ENCODE measurements around the gene NELFA. TPM values are rescaled to one million over a fixed set of nuclear protein-coding genes. Genes with fewer than 3 reads are reported as not detected.

Gene NELFA
- total and polyA plus RNA-seq, 2 experiments from 2014 or later: 54.4 to 71.4 TPM

DNA sequence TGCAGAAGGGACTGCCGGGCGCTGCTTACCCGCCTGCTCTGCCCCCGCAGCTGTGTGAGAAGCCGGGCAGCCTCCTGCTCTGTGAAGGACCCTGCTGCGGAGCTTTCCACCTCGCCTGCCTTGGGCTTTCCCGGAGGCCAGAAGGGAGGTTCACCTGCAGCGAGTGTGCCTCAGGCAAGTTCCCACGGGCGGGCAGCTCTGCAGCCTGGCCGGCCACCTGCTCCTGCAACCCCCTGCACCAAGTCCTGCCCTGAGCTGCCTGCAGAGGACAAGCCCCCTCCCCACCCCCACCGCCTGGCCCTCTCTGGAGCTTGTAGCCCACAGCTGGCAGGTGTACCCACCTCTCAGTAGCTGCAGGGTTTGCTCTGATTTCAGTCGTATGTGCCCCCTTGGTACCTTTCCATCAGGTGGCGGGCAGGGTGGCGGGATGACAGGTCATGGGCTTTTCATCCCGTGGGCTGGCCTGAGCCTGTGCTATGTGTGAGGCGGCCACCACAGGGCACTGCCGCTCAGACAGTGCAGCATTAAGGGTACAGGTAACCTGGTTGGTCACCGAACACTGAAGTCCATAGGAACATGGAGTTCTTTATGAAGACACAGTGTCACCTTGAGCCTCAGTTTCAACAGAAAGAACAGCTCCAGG is 56.6 kb downstream of the NELFA start:
- H3K4me3 ChIP-seq: no peak overlapping the region
- no peak for TF ChIP-seq CTCF (IDR thresholded peaks at IDR 0.05; ENCODE audit: low read depth, low read length)
- no peak overlapping the region for H3K27ac ChIP-seq
- DNase-seq (ENCODE audit: low read depth in 1 of 2, low spot score in 1 of 2): no peak
- no peaks in the 10 kb centered on the region for H3K9me3 ChIP-seq (ENCODE audit: low read depth)
- no peaks in the 10 kb centered on the region for H3K27me3 ChIP-seq
- H3K36me3 ChIP-seq: peaks cover 24% of the 10 kb centered on the region
- H3K4me1 ChIP-seq (ENCODE audit: low read depth): no peaks in the 10 kb centered on the region

DNA sequence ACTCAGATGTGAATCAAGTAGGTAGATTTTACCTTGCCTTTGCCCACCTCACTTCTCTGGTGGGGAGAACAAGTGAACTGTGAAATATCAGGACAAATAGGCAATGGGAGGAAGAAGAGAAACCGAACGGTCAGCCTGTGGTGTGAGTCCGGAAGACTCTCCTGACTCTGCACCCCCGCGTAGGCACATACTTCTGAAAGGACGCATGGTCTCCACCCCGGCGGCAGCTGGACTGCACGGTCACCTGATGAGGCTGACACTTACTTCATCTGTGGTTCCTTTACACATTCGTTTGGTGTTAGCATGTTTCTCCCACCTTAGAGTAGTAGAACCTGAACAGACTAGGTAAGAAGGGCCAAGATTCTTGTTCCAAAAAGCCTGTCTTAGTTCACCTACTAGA is 58.4 kb downstream of the NELFA start:
- Histone ChIP-seq H3K4me3 (no peak overlapping the region), H3K4me1 (ENCODE audit: low read depth) (no peaks in the 10 kb centered on the region), H3K27me3 (no peaks in the 10 kb centered on the region), H3K27ac (no peak overlapping the region), H3K9me3 (ENCODE audit: low read depth) (no peaks in the 10 kb centered on the region), H3K36me3 (peaks cover 11% of the 10 kb centered on the region)
- no peak for TF ChIP-seq CTCF (IDR thresholded peaks at IDR 0.05; ENCODE audit: low read depth, low read length)
- DNase-seq (ENCODE audit: low read depth in 1 of 2, low spot score in 1 of 2): no peak

GRCh38 chr4:1948892-1949436 is 59.8 kb downstream of the NELFA start:
- Histone ChIP-seq H3K36me3 (peaks cover 7% of the 10 kb centered on the region), H3K4me1 (ENCODE audit: low read depth) (no peaks in the 10 kb centered on the region), H3K27ac (peak overlapping the region; percentile 48), H3K4me3 (no peak overlapping the region), H3K27me3 (no peaks in the 10 kb centered on the region), H3K9me3 (ENCODE audit: low read depth) (no peaks in the 10 kb centered on the region)
- DNase-seq (ENCODE audit: low read depth in 1 of 2, low spot score in 1 of 2): no peak
- no peak for TF ChIP-seq CTCF (IDR thresholded peaks at IDR 0.05; ENCODE audit: low read depth, low read length)

DNA sequence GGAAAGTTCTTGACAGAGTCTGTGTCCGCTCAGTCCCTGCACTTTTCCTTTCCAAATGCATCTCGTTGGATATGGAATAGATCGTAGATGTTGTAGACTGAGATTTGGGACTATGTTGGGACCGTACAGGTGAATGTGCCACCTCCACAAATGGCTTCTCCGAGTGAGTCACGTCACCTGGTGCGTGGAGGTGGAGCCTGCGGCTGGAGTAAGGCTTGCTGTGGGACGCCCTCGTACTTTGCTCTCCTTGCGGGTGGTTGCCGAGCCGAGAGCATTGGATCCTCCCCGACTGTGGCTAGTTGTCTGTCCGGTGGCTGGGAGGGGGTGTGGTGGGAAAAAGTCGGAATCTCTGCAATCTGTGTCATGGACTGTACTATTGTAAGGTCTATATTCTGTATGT is 60.5 kb downstream of the NELFA start:
- H3K36me3 ChIP-seq: peaks cover 10% of the 10 kb centered on the region
- TF ChIP-seq CTCF (IDR thresholded peaks at IDR 0.05; ENCODE audit: low read depth, low read length): no peak
- no peak overlapping the region for H3K4me3 ChIP-seq
- H3K9me3 ChIP-seq (ENCODE audit: low read depth): no peaks in the 10 kb centered on the region
- H3K27me3 ChIP-seq: no peaks in the 10 kb centered on the region
- H3K27ac ChIP-seq: no peak overlapping the region
- H3K4me1 ChIP-seq (ENCODE audit: low read depth): no peaks in the 10 kb centered on the region
- DNase-seq (ENCODE audit: low read depth in 1 of 2, low spot score in 1 of 2): no peak

DNA sequence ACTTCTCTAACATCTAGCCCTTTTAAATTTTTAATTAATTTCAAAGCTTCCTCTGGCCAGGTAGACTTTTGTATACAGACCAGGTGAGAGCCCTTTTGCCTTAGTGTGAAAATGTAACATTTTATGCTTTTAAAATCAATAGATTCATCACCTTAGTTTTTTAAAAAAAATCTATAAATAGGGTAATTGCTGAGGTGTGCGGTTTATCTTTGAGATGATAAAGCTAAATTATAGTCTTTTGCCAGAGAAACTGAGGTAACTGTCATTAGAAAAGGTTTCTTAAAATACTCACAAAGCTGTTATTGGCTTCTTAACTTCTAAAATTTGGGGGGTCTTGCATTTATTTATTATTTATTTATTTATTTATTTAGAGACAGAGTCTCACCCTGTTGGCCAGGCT is 62.9 kb downstream of the NELFA start:
- Histone ChIP-seq H3K27ac (no peak overlapping the region), H3K36me3 (peaks cover 25% of the 10 kb centered on the region)

More for the DNA sequence above, 62.9 kb downstream of the NELFA start:
- DNase-seq (ENCODE audit: low read depth in 1 of 2, low spot score in 1 of 2): no peak
- TF ChIP-seq CTCF (IDR thresholded peaks at IDR 0.05; ENCODE audit: low read depth, low read length): no peak
- Histone ChIP-seq H3K27me3 (no peaks in the 10 kb centered on the region), H3K4me3 (no peak overlapping the region), H3K9me3 (ENCODE audit: low read depth) (no peaks in the 10 kb centered on the region), H3K4me1 (ENCODE audit: low read depth) (no peaks in the 10 kb centered on the region)
